Endometrial microvascular endothelial cells (primary cell): Measurements from ENCODE around the gene RITA1. TPM values are rescaled to one million over a fixed set of nuclear protein-coding genes. Genes with fewer than 3 reads are reported as not detected.

Experiments used
- in situ Hi-C: cut with HindIII; loops from 2 replicates; pipeline ENCODE4 v1.10.0; 2017; ENCODE audit warnings: low sequenced_read_pairs, low pct_unique_long_range_greater_than_20kb; ENCODE audit errors: inconsistent ontology term
- total RNA-seq: library from RNA; depleted of rRNA; stranded (reverse); fragments of >200 nt; gene quantifications from one replicate; pipeline ENCODE4 v1.2.3, GENCODE V29; 2015; ENCODE audit errors: inconsistent ontology term

RITA1 gene
- total RNA-seq, 1 donor from 2014 or later = 36.9 TPM

- in situ Hi-C loops = no loop called here
Measured at GRCh38 chr12:113220593-113221180, 35.2 kb downstream of the RITA1 start.

GRCh38 chr12:113221181-113221996, 35.9 kb downstream of the RITA1 start, which contains the start of gene TPCN1:
TPCN1 (plus strand) TSS chr12:113221464; CDS start chr12:113226853, 5,389 bp downstream.
- in situ Hi-C loops = no loop called here

GRCh38 chr12:113221997-113222729, 36.6 kb downstream of the RITA1 start:
- in situ Hi-C loops = no loop called here

- in situ Hi-C loops = no loop called here
Measured at GRCh38 chr12:113222730-113223531, 37.4 kb downstream of the RITA1 start.

GRCh38 chr12:113224955-113225354, 39.4 kb downstream of the RITA1 start:
- in situ Hi-C loops = no loop called here

GRCh38 chr12:113226696-113227568, 41.4 kb downstream of the RITA1 start:
- in situ Hi-C loops = no loop called here

GRCh38 chr12:113227686-113228391, 42.3 kb downstream of the RITA1 start:
- in situ Hi-C loops = no loop called here

GRCh38 chr12:113228394-113229028, 43.0 kb downstream of the RITA1 start:
- in situ Hi-C loops = no loop called here

- in situ Hi-C loops = no loop called here
Measured at GRCh38 chr12:113230315-113231234, 45.1 kb downstream of the RITA1 start.

- in situ Hi-C loops = no loop called here
Measured at GRCh38 chr12:113231235-113232088, 45.9 kb downstream of the RITA1 start.

- in situ Hi-C loops = no loop called here
Measured at GRCh38 chr12:113232089-113232839, 46.7 kb downstream of the RITA1 start.

GRCh38 chr12:113232840-113233585, 47.5 kb downstream of the RITA1 start:
- in situ Hi-C loops = no loop called here

- in situ Hi-C loops = no loop called here
Measured at GRCh38 chr12:113233967-113234366, 48.4 kb downstream of the RITA1 start.

GRCh38 chr12:113234483-113234882, 49.0 kb downstream of the RITA1 start:
- in situ Hi-C loops = no loop called here
